ENCODE data around the gene FNTB. TPM values are rescaled to one million over a fixed set of nuclear protein-coding genes. Genes with fewer than 3 reads are reported as not detected.

FNTB gene
- total RNA-seq, 1 experiment from 2014 or later = 20.7 TPM

GRCh38 chr14:64966976-64967375, 19.7 kb upstream of the FNTB start:
- TF ChIP-seq CTCF (conservative IDR thresholded peaks at IDR 0.05) = no peak
- no peaks in the 10 kb centered on the region; the same call in 1 of the 2 replicates for H3K79me2 ChIP-seq (ENCODE audit: insufficient read depth, low read length)
- no peak overlapping the region for H3K9ac ChIP-seq (ENCODE audit: extremely low read depth, insufficient read length, low read length)
- no peak overlapping the region for H2AFZ ChIP-seq (ENCODE audit: low read length)
- H3K14ac ChIP-seq (ENCODE audit: insufficient read depth, low read length) = no peak overlapping the region
- no peak overlapping the region for H4K5ac ChIP-seq (ENCODE audit: insufficient read length, low read depth, low read length)
- H3K9me3 ChIP-seq (ENCODE audit: control insufficient read depth, low read depth, low read length) = no peaks in the 10 kb centered on the region
- H2AK5ac ChIP-seq (ENCODE audit: insufficient read length, low read length) = no peak overlapping the region
- H3K9me3 Mint-ChIP-seq = no peaks in the 10 kb centered on the region
- no peak overlapping the region for H2BK20ac ChIP-seq (ENCODE audit: low read depth, low read length, poor library complexity, severe bottlenecking)
- no peak overlapping the region for H3K27ac ChIP-seq (ENCODE audit: insufficient read length, low read depth, low read length)
- no peak overlapping the region for H2BK12ac ChIP-seq (ENCODE audit: insufficient read length, low read depth, low read length)
- H3K27me3 ChIP-seq (ENCODE audit: insufficient read depth, low read length) = no peaks in the 10 kb centered on the region
- no peaks in the 10 kb centered on the region for H4K20me1 ChIP-seq (ENCODE audit: control insufficient read depth, insufficient read depth, insufficient read length)
- H3K56ac ChIP-seq (ENCODE audit: insufficient read length, low read depth, low read length) = no peak overlapping the region
- no peak overlapping the region for H3K4ac ChIP-seq (ENCODE audit: low read depth, low read length)
- no peak overlapping the region for H2BK15ac ChIP-seq (ENCODE audit: low read depth, low read length)
- H4K91ac ChIP-seq (ENCODE audit: insufficient read length, low read depth, low read length) = no peak overlapping the region
- H2BK120ac ChIP-seq (ENCODE audit: low read depth, low read length, poor library complexity, severe bottlenecking) = no peak overlapping the region
- H3K23me2 ChIP-seq (ENCODE audit: insufficient read length, low read depth, low read length, poor library complexity, severe bottlenecking) = no peaks in the 10 kb centered on the region
- no peak overlapping the region for H3K23ac ChIP-seq (ENCODE audit: insufficient read length, low read depth, low read length)
- peaks cover 45 to 46% of the 10 kb centered on the region in 2 experiments for H3K4me1 Mint-ChIP-seq
- no peak overlapping the region for H3K18ac ChIP-seq (ENCODE audit: insufficient read length, low read depth, low read length)
- H4K8ac ChIP-seq (replicated peaks; ENCODE audit: insufficient read length, low read depth, low read length) = no peak overlapping the region
- H3K27me3 Mint-ChIP-seq (ENCODE audit: low read depth) = peaks cover 16% of the 10 kb centered on the region
- H3K27ac Mint-ChIP-seq = peak overlapping the region in 1 of 3 experiments; percentile 47; a peak in 2 of 7 replicates
- H3K4me3 Mint-ChIP-seq = no peak overlapping the region
- H3K4me2 ChIP-seq (ENCODE audit: insufficient read depth, insufficient read length, low read length) = no peak overlapping the region
- no peak overlapping the region for H3T11ph ChIP-seq (ENCODE audit: low read length)
- DNase-seq = no peak
- no peaks in the 10 kb centered on the region for H3K79me1 ChIP-seq (ENCODE audit: insufficient read depth, low read depth, low read length, poor library complexity, severe bottlenecking)
- peaks cover 19 to 24% (median 22%) of the 10 kb centered on the region in 3 experiments; a peak in 6 of 7 replicates for H3K36me3 Mint-ChIP-seq (ENCODE audit: insufficient read depth in 1 of 3, low read depth in 3 of 3)
- no peak overlapping the region for H2BK5ac ChIP-seq (ENCODE audit: insufficient read length, low read length)
- peaks cover 20% of the 10 kb centered on the region; the same call in 1 of the 2 replicates for H3K4me1 ChIP-seq (ENCODE audit: insufficient read depth, low read length)
- WGBS (ENCODE audit: extremely low coverage, insufficient read length, low lambda C conversion rate) = no CpG with 5 or more reads among the region's 2 CpGs

Data from H9 (cell line).